SK-N-SH (cell line): ENCODE data around the gene CLEC3B. TPM values are rescaled to one million over a fixed set of nuclear protein-coding genes. Genes with fewer than 3 reads are reported as not detected.
A peak's percentile ranks its signal among the peaks of the same experiment; 100 is the strongest.

Experiments
- CTCF ChIA-PET: fragments of 300-600, 350-600 bp; formaldehyde crosslinking; extraction: SDS; loops from one replicate; lab custom pipeline; 2021; lab: Yijun Ruan, JAX
- POLR2A ChIA-PET: fragments of 350-600 bp; sonication (Branson Sonifier 250); formaldehyde crosslinking; extraction: SDS; loops from one replicate; lab custom pipeline; 2020; ENCODE audit warnings: antibody characterized with exemption, inconsistent platforms; lab: Yijun Ruan, JAX
- DNase-seq: peaks from one replicate; pipeline ENCODE4 v3.0.0; 2012
- H2AFZ ChIP-seq: fragments of 200-600 bp; sonication (generic); 2 replicates; pipeline ENCODE4 v1.8.1; 2016; ENCODE audit warnings: antibody characterized with exemption, mild to moderate bottlenecking, low read depth
- H3F3A ChIP-seq: fragments of 200-600 bp; sonication (generic); replicated peaks from 2 replicates; pipeline ENCODE3; 2016; ENCODE audit warnings: antibody characterized with exemption, mild to moderate bottlenecking; ENCODE audit not compliant: insufficient read depth
- H3K27ac ChIP-seq, 2 experiments: fragments of 200-500 bp in 1 of 2; fragments of 200-600 bp in 1 of 2; sonication (Bioruptor generic) in 1 of 2; sonication (generic), shearing (Covaris generic) in 1 of 2; 2 replicates each; pipeline versions ENCODE4 v1.5.1 to v1.6.1; 2014 to 2016; ENCODE audit warnings: low read depth in 2 of 2, inconsistent platforms in 1 of 2, low read length in 1 of 2, mild to moderate bottlenecking in 1 of 2, mixed read lengths in 1 of 2
- H3K27me3 ChIP-seq: fragments of 200-600 bp; sonication (generic), shearing (Covaris generic); 2 replicates; pipeline ENCODE4 v1.6.1; 2016; ENCODE audit warnings: mixed run types; ENCODE audit not compliant: insufficient read depth
- H3K36me3 ChIP-seq, 2 experiments: fragments of 200-500 bp in 1 of 2; fragments of 200-600 bp in 1 of 2; sonication (Bioruptor generic) in 1 of 2; sonication (generic) in 1 of 2; replicated peaks in 1 of 2; 2 replicates each; pipeline versions ENCODE3 to v1.5.1; 2014 to 2016; ENCODE audit warnings: low read length in 1 of 2, mild to moderate bottlenecking in 1 of 2; ENCODE audit not compliant: insufficient read depth in 2 of 2, control insufficient read depth in 1 of 2
- H3K4me1 ChIP-seq, 2 experiments: fragments of 200-500 bp in 1 of 2; fragments of 200-600 bp in 1 of 2; sonication (Bioruptor generic) in 1 of 2; sonication (generic), shearing (Covaris generic) in 1 of 2; 2 replicates each; pipeline versions ENCODE4 v1.5.1 to v1.6.1; 2014 to 2016; ENCODE audit warnings: low read depth in 1 of 2, low read length in 1 of 2, mixed run types in 1 of 2; ENCODE audit not compliant: insufficient read depth in 2 of 2, control insufficient read depth in 1 of 2
- H3K4me2 ChIP-seq: fragments of 200-600 bp; sonication (generic), shearing (Covaris generic); 2 replicates; pipeline ENCODE4 v1.6.1; 2017; ENCODE audit warnings: mixed run types
- H3K4me3 ChIP-seq, 2 experiments: fragments of 200-500 bp in 1 of 2; fragments of 200-600 bp in 1 of 2; sonication (Bioruptor generic) in 1 of 2; sonication (generic), shearing (Covaris generic) in 1 of 2; 2 replicates each; pipeline versions ENCODE4 v1.5.1 to v1.8.1; 2014 to 2016; ENCODE audit warnings: low read depth in 2 of 2, inconsistent platforms in 1 of 2, low read length in 1 of 2, mild to moderate bottlenecking in 1 of 2, mixed read lengths in 1 of 2, moderate library complexity in 1 of 2
- H3K79me2 ChIP-seq: fragments of 200-600 bp; sonication (generic); 2 replicates; pipeline ENCODE4 v1.8.1; 2017; ENCODE audit warnings: mild to moderate bottlenecking; ENCODE audit not compliant: insufficient read depth
- H3K9ac ChIP-seq: fragments of 200-600 bp; sonication (generic); 2 replicates; pipeline ENCODE4 v1.6.1; 2017; ENCODE audit warnings: mixed run types
- H3K9me2 ChIP-seq: fragments of 200-600 bp; sonication (generic); 2 replicates; pipeline ENCODE4 v1.6.1; 2017; ENCODE audit warnings: mixed run types
- H3K9me3 ChIP-seq: fragments of 200-600 bp; sonication (generic); 2 replicates; pipeline ENCODE4 v1.6.1; 2017; ENCODE audit warnings: mixed run types, mild to moderate bottlenecking, moderate library complexity
- H4K20me1 ChIP-seq: fragments of 200-600 bp; sonication (generic); 2 replicates; pipeline ENCODE4 v1.6.1; 2017; ENCODE audit warnings: mild to moderate bottlenecking, mixed run types; ENCODE audit not compliant: insufficient read depth
- CHD2 ChIP-seq: fragments of 150-350 bp; IDR thresholded peaks from 2 replicates; pipeline ENCODE4 v1.6.1; 2018; ENCODE audit warnings: low read length; ENCODE audit not compliant: partially characterized antibody
- ELF1 ChIP-seq: IDR thresholded peaks from 2 replicates; pipeline ENCODE4 v1.4.0; 2012
- EP300 ChIP-seq, 2 experiments: IDR thresholded peaks; 2 replicates each; pipeline versions ENCODE4 v1.4.0 to v1.6.1; 2012; ENCODE audit warnings: borderline replicate concordance in 1 of 2, low read depth in 1 of 2, low read length in 1 of 2
- FOSL2 ChIP-seq: IDR thresholded peaks from 2 replicates; pipeline ENCODE4 v1.4.0; 2012; ENCODE audit warnings: low read depth, mild to moderate bottlenecking, moderate library complexity, borderline replicate concordance
- FOXJ3 ChIP-seq: sonication (generic); formaldehyde crosslinking; IDR thresholded peaks from 2 replicates; pipeline ENCODE4 v1.5.1; 2020; ENCODE audit warnings: mild to moderate bottlenecking, missing genetic modification reagents
- GABPA ChIP-seq: IDR thresholded peaks from 2 replicates; pipeline ENCODE4 v1.4.0; 2012; ENCODE audit warnings: low read depth, mild to moderate bottlenecking
- JUND ChIP-seq: IDR thresholded peaks from 2 replicates; pipeline ENCODE4 v1.4.0; 2012
- MXI1 ChIP-seq: IDR thresholded peaks from 2 replicates; pipeline ENCODE4 v1.6.1; 2012; ENCODE audit warnings: mild to moderate bottlenecking, low read depth, low read length, improper control_type of control experiment
- NFIC ChIP-seq: IDR thresholded peaks from 2 replicates; pipeline ENCODE4 v1.4.0; 2012; ENCODE audit warnings: borderline replicate concordance
- RAD21 ChIP-seq: IDR thresholded peaks from 2 replicates; pipeline ENCODE4 v1.6.1; 2012; ENCODE audit warnings: mild to moderate bottlenecking, low read length
- RCOR1 ChIP-seq: fragments of 150-350 bp; IDR thresholded peaks from 2 replicates; pipeline ENCODE4 v1.6.1; 2017; ENCODE audit warnings: antibody characterized with exemption, low read length
- TAF1 ChIP-seq: IDR thresholded peaks from 2 replicates; pipeline ENCODE4 v1.6.1; 2012; ENCODE audit warnings: low read depth, mild to moderate bottlenecking, low read length, moderate library complexity, borderline replicate concordance
- TCF12 ChIP-seq: IDR thresholded peaks from 2 replicates; pipeline ENCODE4 v1.4.0; 2012
- YY1 ChIP-seq: IDR thresholded peaks from 2 replicates; pipeline ENCODE4 v1.4.0; 2012; ENCODE audit warnings: low read depth, mild to moderate bottlenecking
- WGBS: methylation state at CpG from one replicate; pipeline ENCODE4 v1.1.6; 2017; ENCODE audit warnings: low lambda C conversion rate; 5-methylcytosine and 5-hydroxymethylcytosine counted together
- polyA plus RNA-seq, 3 experiments: library from polyadenylated mRNA; depleted of rRNA; stranded (reverse); fragments of >200 nt; gene quantifications; 2 replicates each; pipeline ENCODE4 v1.2.3, GENCODE V29; 2012
- TF ChIP-seq, protein P1 (sequence below): IDR thresholded peaks from 2 replicates; pipeline ENCODE4; 2012
- TF ChIP-seq, protein P2 (sequence below): fragments of 200-600 bp; sonication (generic); IDR thresholded peaks from 2 replicates; pipeline ENCODE4 v1.6.1; 2017; ENCODE audit warnings: antibody characterized with exemption, mild to moderate bottlenecking, moderate library complexity
- TF ChIP-seq, protein P3 (sequence below): IDR thresholded peaks from 2 replicates; pipeline ENCODE4 v1.4.0; 2012; ENCODE audit warnings: low read depth, borderline replicate concordance
- TF ChIP-seq, protein P4 (sequence below): fragments of 150-350 bp; IDR thresholded peaks from 2 replicates; pipeline ENCODE4 v1.6.1; 2017; ENCODE audit warnings: antibody characterized with exemption, low read length, low read depth, borderline replicate concordance

Gene CLEC3B
- polyA plus RNA-seq, 1 of the 3 experiments (the other 2 are of a cell fraction) = 0.46 TPM

DNA sequence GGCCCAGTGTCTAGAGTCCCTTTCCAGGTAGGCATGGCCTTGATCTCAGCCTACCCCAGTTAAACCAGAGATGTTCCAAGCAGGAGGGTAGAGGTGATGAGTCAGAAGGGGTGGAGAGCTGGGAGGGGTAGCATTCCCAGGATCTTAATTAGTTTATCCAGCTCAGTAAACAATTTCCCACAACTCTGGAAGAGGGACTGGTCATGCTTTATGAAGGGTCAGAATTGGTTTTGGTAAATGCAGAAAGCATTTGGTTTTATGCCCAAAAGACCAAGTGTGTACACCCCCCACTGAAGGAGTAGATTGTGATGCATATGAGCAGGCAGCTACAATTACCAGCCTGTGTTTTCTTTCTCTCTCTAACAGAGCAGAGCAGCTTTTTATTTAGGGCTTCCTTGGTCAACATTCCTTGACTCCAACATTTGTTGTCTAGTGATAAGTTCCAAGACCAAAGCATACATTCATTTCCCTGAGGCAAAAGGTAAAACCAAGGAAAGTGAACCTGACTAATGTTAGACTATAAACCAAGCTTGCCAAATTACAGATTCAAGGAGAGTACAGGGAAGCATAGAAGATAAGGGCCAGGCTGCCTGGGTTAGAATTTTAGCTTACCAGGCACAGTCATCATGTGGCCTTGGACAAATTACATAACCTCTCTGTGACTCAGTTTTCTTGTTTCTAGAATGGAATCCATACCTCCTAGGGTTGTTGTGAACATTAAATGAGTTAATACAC lies 32.5 kb upstream of the CLEC3B start (continued):
- no peak; the same call in 1 of the 2 replicates for TF ChIP-seq FOSL2
- TF ChIP-seq, protein P1, sequence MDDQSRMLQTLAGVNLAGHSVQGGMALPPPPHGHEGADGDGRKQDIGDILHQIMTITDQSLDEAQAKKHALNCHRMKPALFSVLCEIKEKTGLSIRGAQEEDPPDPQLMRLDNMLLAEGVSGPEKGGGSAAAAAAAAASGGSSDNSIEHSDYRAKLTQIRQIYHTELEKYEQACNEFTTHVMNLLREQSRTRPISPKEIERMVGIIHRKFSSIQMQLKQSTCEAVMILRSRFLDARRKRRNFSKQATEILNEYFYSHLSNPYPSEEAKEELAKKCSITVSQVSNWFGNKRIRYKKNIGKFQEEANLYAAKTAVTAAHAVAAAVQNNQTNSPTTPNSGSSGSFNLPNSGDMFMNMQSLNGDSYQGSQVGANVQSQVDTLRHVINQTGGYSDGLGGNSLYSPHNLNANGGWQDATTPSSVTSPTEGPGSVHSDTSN = no peak
- TF ChIP-seq NFIC = no peak
- TF ChIP-seq, protein P2, sequence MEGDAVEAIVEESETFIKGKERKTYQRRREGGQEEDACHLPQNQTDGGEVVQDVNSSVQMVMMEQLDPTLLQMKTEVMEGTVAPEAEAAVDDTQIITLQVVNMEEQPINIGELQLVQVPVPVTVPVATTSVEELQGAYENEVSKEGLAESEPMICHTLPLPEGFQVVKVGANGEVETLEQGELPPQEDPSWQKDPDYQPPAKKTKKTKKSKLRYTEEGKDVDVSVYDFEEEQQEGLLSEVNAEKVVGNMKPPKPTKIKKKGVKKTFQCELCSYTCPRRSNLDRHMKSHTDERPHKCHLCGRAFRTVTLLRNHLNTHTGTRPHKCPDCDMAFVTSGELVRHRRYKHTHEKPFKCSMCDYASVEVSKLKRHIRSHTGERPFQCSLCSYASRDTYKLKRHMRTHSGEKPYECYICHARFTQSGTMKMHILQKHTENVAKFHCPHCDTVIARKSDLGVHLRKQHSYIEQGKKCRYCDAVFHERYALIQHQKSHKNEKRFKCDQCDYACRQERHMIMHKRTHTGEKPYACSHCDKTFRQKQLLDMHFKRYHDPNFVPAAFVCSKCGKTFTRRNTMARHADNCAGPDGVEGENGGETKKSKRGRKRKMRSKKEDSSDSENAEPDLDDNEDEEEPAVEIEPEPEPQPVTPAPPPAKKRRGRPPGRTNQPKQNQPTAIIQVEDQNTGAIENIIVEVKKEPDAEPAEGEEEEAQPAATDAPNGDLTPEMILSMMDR = no peak
- TF ChIP-seq MXI1 = no peak
- TF ChIP-seq JUND = no peak
- TF ChIP-seq RCOR1 = no peak

DNA sequence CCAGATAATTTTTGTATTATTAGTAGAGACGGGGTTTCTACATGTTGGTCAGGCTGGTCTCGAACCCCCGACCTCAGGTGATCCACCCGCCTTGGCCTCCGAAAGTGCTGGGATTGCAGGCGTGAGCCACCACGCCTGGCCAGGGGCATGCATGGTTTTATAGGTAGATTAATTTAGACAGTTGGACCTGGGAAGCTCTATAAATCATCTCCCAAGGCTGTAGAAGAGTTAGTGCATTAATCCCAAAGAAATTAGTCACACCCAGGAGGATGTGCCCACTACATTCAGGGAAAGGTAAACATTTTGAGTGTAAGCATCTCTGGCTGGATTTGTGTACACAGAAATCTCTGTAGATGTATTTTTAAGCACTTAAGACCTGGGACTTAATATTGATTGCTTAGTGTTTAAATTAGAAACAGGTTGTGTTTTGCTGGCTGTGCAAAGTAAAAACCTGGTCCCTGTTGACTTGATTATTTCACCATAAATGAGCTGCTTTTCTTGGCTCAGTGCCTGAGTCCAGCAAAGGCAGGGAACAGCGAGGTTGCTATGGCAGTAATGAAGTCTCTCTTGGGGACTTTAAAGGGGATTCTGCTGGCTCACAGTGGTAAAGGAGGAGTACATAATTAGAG lies 30.8 kb upstream of the CLEC3B start:
- Histone ChIP-seq H3K79me2 (peaks cover 7% of the 10 kb centered on the region; the same call in 1 of the 2 replicates), H3K27ac (peak overlapping the region; percentile 15 to 92; a peak in 3 of 4 replicates), H3K9me3 (no peaks in the 10 kb centered on the region), H3K4me1 (peaks cover 31 to 36% of the 10 kb centered on the region in 2 experiments; a peak in 3 of 4 replicates), H3K4me3 (no peak overlapping the region), H3F3A (no peaks in the 10 kb centered on the region), H3K9me2 (no peaks in the 10 kb centered on the region), H4K20me1 (0 out of 2 replicates have a peak, but pooled peaks cover 5% of the 10 kb centered on the region), H3K36me3 (peaks cover 19 to 47% of the 10 kb centered on the region in 2 experiments), H2AFZ (no peak overlapping the region), H3K27me3 (no peaks in the 10 kb centered on the region), H3K9ac (no peak overlapping the region), H3K4me2 (0 out of 2 replicates have a peak overlapping the region, but pooled peaks have one; percentile 6)
- peak; percentile 63 for TF ChIP-seq NFIC
- TF ChIP-seq, protein P1 = no peak
- TF ChIP-seq EP300 (IDR thresholded peaks at IDR 0.05; ENCODE audit: borderline replicate concordance in 1 of 2, low read depth in 1 of 2, low read length in 1 of 2) = peak in 1 of 2 experiments; percentile 70; a peak in 1 of 4 replicates
- peak; percentile 89 for TF ChIP-seq RCOR1
- TF ChIP-seq YY1 = no peak
- no peak for TF ChIP-seq GABPA
- TF ChIP-seq CHD2 = peak; percentile 52
- TF ChIP-seq, protein P3, sequence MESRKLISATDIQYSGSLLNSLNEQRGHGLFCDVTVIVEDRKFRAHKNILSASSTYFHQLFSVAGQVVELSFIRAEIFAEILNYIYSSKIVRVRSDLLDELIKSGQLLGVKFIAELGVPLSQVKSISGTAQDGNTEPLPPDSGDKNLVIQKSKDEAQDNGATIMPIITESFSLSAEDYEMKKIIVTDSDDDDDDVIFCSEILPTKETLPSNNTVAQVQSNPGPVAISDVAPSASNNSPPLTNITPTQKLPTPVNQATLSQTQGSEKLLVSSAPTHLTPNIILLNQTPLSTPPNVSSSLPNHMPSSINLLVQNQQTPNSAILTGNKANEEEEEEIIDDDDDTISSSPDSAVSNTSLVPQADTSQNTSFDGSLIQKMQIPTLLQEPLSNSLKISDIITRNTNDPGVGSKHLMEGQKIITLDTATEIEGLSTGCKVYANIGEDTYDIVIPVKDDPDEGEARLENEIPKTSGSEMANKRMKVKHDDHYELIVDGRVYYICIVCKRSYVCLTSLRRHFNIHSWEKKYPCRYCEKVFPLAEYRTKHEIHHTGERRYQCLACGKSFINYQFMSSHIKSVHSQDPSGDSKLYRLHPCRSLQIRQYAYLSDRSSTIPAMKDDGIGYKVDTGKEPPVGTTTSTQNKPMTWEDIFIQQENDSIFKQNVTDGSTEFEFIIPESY = no peak
- TF ChIP-seq, protein P4, sequence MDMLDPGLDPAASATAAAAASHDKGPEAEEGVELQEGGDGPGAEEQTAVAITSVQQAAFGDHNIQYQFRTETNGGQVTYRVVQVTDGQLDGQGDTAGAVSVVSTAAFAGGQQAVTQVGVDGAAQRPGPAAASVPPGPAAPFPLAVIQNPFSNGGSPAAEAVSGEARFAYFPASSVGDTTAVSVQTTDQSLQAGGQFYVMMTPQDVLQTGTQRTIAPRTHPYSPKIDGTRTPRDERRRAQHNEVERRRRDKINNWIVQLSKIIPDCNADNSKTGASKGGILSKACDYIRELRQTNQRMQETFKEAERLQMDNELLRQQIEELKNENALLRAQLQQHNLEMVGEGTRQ = no peak
- TF ChIP-seq RAD21 = no peak
- TF ChIP-seq MXI1 = no peak; the same call in 1 of the 2 replicates
- TF ChIP-seq FOXJ3 (CRISPR knock-in tag) = peak; percentile 18; the same call in 1 of the 2 replicates
- TF ChIP-seq, protein P2 = no peak
- TF ChIP-seq TAF1 = no peak
- peak; percentile 56 for TF ChIP-seq TCF12
- no peak for TF ChIP-seq ELF1
- ChIA-PET POLR2A (interaction anchor here (0.9 to 1.3 kb wide), 3 partner anchors 13 to 19 kb away, joined by 3 to 7 read pairs (median 3); partner anchors contain the start of genes EXOSC7 and ZDHHC3), CTCF (interaction anchor here (1.4 kb wide), 1 partner anchor 231 kb away, joined by 3 read pairs; the partner anchor contains the start of gene TMEM158)
- WGBS = 62% methylated on average over 8 of the region's 8 CpGs
- DNase-seq = peak; percentile 80
